HepG2 (cell line): Measurements from ENCODE around the gene FAM174C. TPM values are rescaled to one million over a fixed set of nuclear protein-coding genes. Genes with fewer than 3 reads are reported as not detected.

Source experiments
- BCL6 ChIP-seq: IDR thresholded peaks from 2 replicates; pipeline ENCODE4 v1.6.1; 2016; ENCODE audit warnings: missing genetic modification reagents, missing compliant biosample characterization
- GRHL1 ChIP-seq: sonication (generic); formaldehyde crosslinking; conservative IDR thresholded peaks from 2 replicates; pipeline ENCODE4 v1.8.0; 2022; ENCODE audit warnings: missing genetic modification reagents
- KIAA2018 ChIP-seq: sonication (generic); formaldehyde crosslinking; IDR thresholded peaks from 2 replicates; pipeline ENCODE4 v1.5.0; 2020; ENCODE audit warnings: mild to moderate bottlenecking, missing genetic modification reagents, borderline replicate concordance
- NFYB ChIP-seq: sonication (generic); formaldehyde crosslinking; IDR thresholded peaks from 2 replicates; pipeline ENCODE4 v1.4.0; 2020; ENCODE audit warnings: missing genetic modification reagents
- SAP130 ChIP-seq: IDR thresholded peaks from 2 replicates; pipeline ENCODE4 v1.6.1; 2016; ENCODE audit warnings: low read depth
- SNAPC4 ChIP-seq: sonication (generic); formaldehyde crosslinking; IDR thresholded peaks from 2 replicates; pipeline ENCODE4 v1.4.0; 2020; ENCODE audit warnings: mild to moderate bottlenecking, missing genetic modification reagents
- SRY ChIP-seq: sonication (generic); formaldehyde crosslinking; IDR thresholded peaks from 2 replicates; pipeline ENCODE4 v1.8.0; 2022; ENCODE audit warnings: mild to moderate bottlenecking, missing genetic modification reagents
- U2AF2 ChIP-seq: fragments of 200-400 bp; formaldehyde crosslinking; IDR thresholded peaks from 2 replicates; pipeline ENCODE4 v1.6.1; 2017; ENCODE audit warnings: low read depth, mild to moderate bottlenecking, low read length
- ZBTB43 ChIP-seq: sonication (generic); formaldehyde crosslinking; conservative IDR thresholded peaks from 2 replicates; pipeline ENCODE4 v1.4.0; 2020; ENCODE audit warnings: missing genetic modification reagents
- ZNF138 ChIP-seq: sonication (generic); formaldehyde crosslinking; IDR thresholded peaks from 2 replicates; pipeline ENCODE4 v1.5.0; 2020; ENCODE audit warnings: mild to moderate bottlenecking, low read depth, missing genetic modification reagents
- ZNF205 ChIP-seq: IDR thresholded peaks from 2 replicates; pipeline ENCODE4 v1.6.1; 2018; ENCODE audit warnings: missing biosample characterization, missing genetic modification reagents
- ZNF724P ChIP-seq: sonication (generic); formaldehyde crosslinking; IDR thresholded peaks from 2 replicates; pipeline ENCODE4 v1.8.0; 2022; ENCODE audit warnings: missing genetic modification reagents, borderline replicate concordance
- polyA plus RNA-seq, 8 experiments: library from polyadenylated mRNA; depleted of rRNA in 3 of 8; stranded (reverse) in 7 of 8; unstranded in 1 of 8; fragments of >200 nt; fragmentation: Illumina TruSeq in 4 of 8; extraction: Trizol in 4 of 8; gene quantifications; 2 replicates each; pipeline versions ENCODE4 v1.2.1 to v1.2.3, GENCODE V29; 2011 to 2016; ENCODE audit warnings: low read depth in 4 of 8, missing spikeins in 1 of 8, mixed read lengths in 1 of 8; ENCODE audit not compliant: insufficient read depth in 1 of 8
- total RNA-seq, 5 experiments: library from RNA; depleted of rRNA; stranded (reverse); fragments of >200 nt; fragmentation: Illumina TruSeq; extraction: Trizol; gene quantifications; 2 replicates each; pipeline ENCODE4 v1.2.3, GENCODE V29; 2016; ENCODE audit warnings: low read depth in 1 of 5

FAM174C gene
- total and polyA plus RNA-seq, 2 of the 13 experiments (the other 11 are each of a cell fraction or from before 2014, with no cell fraction given), result 19.5 to 31.3 TPM

DNA sequence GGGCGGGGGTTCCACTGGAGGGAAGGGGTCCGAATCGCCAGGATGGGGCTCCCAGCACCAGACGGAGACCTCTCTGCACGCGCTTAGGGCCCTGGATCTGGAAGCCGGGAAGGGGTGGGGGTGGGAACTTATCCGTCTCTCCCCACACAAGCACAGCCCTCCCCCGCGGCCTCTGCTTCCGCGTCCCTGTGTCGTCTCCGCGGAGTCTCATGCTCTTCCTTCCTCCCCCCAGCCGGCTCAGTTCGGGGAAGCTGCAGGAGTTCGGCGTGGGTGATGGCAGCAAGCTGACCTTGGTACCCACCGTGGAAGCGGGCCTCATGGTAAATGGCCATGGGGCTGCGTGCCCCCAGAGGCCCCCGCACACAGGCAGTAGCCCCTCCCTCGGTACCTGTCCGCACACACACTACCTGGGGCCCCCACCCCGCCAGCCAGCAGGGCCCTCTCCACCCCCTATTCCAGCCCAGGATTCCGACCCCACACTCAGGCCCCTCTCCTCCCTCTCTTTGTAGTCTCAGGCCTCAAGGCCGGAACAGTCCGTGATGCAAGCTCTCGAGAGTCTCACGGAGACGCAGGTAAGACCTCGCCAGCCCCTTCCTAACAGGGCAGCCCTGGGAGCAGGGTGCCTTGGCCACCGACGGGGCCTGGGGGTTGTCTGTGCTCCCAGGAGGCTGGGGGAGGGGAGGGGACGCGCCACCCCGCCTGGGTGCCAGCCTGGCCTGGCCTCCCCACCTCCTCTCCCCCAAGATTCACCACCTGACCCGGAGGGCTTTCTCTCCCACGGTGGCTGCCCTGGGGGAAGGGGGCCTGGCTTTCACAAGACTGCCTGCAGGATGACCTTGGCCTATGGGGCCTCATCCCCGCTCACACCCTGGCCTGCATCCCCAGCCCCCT lies 23.8 kb upstream of the FAM174C start (continued):
- TF ChIP-seq KIAA2018 (CRISPR knock-in tag) (no peak), SRY (no peak), ZBTB43 (no peak), SNAPC4 (CRISPR knock-in tag) (no peak; the same call in 1 of the 2 replicates), U2AF2 (no peak), ZNF205 (CRISPR knock-in tag) (no peak; the same call in none of the 2 replicates), SAP130 (CRISPR knock-in tag) (no peak), BCL6 (CRISPR knock-in tag) (no peak), ZNF724P (CRISPR knock-in tag) (no peak), GRHL1 (CRISPR knock-in tag) (no peak), NFYB (CRISPR knock-in tag) (no peak), ZNF138 (CRISPR knock-in tag) (no peak)
